HEK293T (cell line): ENCODE data around the gene KIF1A.

Source experiments
- FOXA1 ChIP-seq: fragments of 450-650 bp; IDR thresholded peaks from 2 replicates; pipeline ENCODE4 v1.6.1; 2016; ENCODE audit warnings: mild to moderate bottlenecking
- FOXM1 ChIP-seq: fragments of 450-650 bp; IDR thresholded peaks from 2 replicates; pipeline ENCODE4 v1.6.1; 2017; ENCODE audit warnings: mild to moderate bottlenecking, borderline replicate concordance
- HDGF ChIP-seq: fragments of 450-650 bp; IDR thresholded peaks from 2 replicates; pipeline ENCODE4 v1.6.1; 2017; ENCODE audit warnings: antibody characterized with exemption, borderline replicate concordance
- L3MBTL2 ChIP-seq: fragments of 450-650 bp; conservative IDR thresholded peaks from 2 replicates; pipeline ENCODE4 v1.6.1; 2016; ENCODE audit warnings: mild to moderate bottlenecking
- LEF1 ChIP-seq: fragments of 450-650 bp; IDR thresholded peaks from 2 replicates; pipeline ENCODE4 v1.6.1; 2017; ENCODE audit warnings: mild to moderate bottlenecking, borderline replicate concordance
- NFRKB ChIP-seq: fragments of 450-650 bp; IDR thresholded peaks from 2 replicates; pipeline ENCODE4 v1.6.1; 2016; ENCODE audit warnings: mild to moderate bottlenecking, moderate library complexity
- PKNOX1 ChIP-seq: fragments of 450-650 bp; IDR thresholded peaks from 2 replicates; pipeline ENCODE4 v1.6.1; 2016
- SP1 ChIP-seq: fragments of 450-650 bp; IDR thresholded peaks from 2 replicates; pipeline ENCODE4 v1.6.1; 2017
- SUZ12 ChIP-seq: fragments of 450-650 bp; IDR thresholded peaks from 2 replicates; pipeline ENCODE4 v1.6.1; 2016; ENCODE audit warnings: mild to moderate bottlenecking
- ZNF384 ChIP-seq: fragments of 450-650 bp; IDR thresholded peaks from 2 replicates; pipeline ENCODE4 v1.6.1; 2016

DNA sequence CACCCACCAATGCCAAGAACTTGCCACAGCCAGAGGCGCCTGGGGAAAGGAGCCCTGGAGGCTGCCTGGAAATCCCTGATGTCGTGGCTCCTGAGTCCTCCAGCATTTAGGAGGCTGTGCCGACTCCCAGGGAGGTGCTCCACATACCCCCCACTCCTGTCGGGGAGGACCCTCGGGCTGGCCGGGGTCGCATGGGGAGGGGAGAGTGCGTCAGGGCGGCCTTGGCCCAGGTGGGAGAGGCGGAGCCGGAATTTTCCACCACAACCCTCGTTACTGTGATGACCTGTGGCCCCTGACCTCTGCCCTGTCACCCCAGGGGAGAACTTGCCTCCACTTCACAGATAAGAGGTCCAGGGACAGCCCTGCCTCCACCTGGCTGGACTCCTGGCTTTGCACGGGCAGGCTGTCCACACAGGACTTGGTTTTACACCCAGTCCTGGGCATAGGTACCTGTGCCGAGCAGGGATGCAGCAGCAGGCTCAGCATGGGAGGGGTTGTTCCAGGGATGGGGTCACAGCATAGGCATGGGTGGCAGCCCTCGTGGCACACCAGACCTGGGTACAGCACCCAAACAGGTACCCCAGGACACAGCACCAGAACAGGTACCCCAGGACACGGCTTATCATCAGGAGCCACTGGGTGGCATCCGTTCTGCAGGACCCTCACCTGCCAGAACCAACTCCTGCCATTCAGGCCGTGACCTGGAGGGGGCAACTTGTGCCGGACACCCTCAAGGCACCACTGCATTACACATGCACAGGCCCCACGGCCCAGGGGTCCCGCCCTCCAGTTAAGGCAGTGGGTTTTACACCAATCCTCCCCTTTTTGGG lies 36.3 kb upstream of the KIF1A start:
- TF ChIP-seq PKNOX1 (no peak), FOXA1 (no peak), SP1 (no peak), SUZ12 (no peak), FOXM1 (no peak), NFRKB (no peak), LEF1 (no peak), ZNF384 (no peak), L3MBTL2 (no peak), HDGF (no peak)
